Neural cell (in vitro differentiated cells): ENCODE data around the gene GTPBP1. TPM values are rescaled to one million over a fixed set of nuclear protein-coding genes. Genes with fewer than 3 reads are reported as not detected.
A peak's percentile ranks its signal among the peaks of the same experiment; 100 is the strongest.

Experiments
- H2AFZ ChIP-seq: fragments of 200-600, 300-800 bp; sonication (generic), shearing (Covaris generic); 2 replicates; pipeline ENCODE4 v1.6.0; 2014; ENCODE audit warnings: low read depth, mild to moderate bottlenecking, antibody characterized with exemption, low read length, moderate library complexity
- H3F3A ChIP-seq: fragments of 200-600 bp; shearing (Covaris generic); 2 replicates; pipeline ENCODE4 v1.6.1; 2016; ENCODE audit warnings: mild to moderate bottlenecking, moderate library complexity, mixed read lengths, antibody characterized with exemption, low read length; ENCODE audit not compliant: insufficient read depth, poor library complexity, severe bottlenecking
- H3K27ac ChIP-seq: fragments of 200-600, 300-800 bp; sonication (generic), shearing (Covaris generic); 2 replicates; pipeline ENCODE4 v1.5.1; 2014; ENCODE audit warnings: mild to moderate bottlenecking, low read length, moderate library complexity
- H3K27me3 ChIP-seq: fragments of 300-800, 200-600 bp; sonication (generic), shearing (Covaris generic); 2 replicates; pipeline ENCODE4 v1.6.0; 2014; ENCODE audit warnings: mild to moderate bottlenecking, low read depth, low read length, moderate library complexity; ENCODE audit not compliant: insufficient read depth
- H3K36me3 ChIP-seq: fragments of 300-800, 200-600 bp; sonication (generic), shearing (Covaris generic); 2 replicates; pipeline ENCODE4 v1.5.1; 2014; ENCODE audit warnings: mild to moderate bottlenecking, antibody characterized with exemption, low read length, moderate library complexity; ENCODE audit not compliant: insufficient read depth
- H3K4me2 ChIP-seq: fragments of 300-800, 200-600 bp; sonication (generic), shearing (Covaris generic); 2 replicates; pipeline ENCODE4 v1.6.0; 2014; ENCODE audit warnings: mild to moderate bottlenecking, low read length
- H3K4me3 ChIP-seq: fragments of 300-800, 200-600 bp; sonication (generic), shearing (Covaris generic); 2 replicates; pipeline ENCODE4 v1.5.1; 2014; ENCODE audit warnings: mild to moderate bottlenecking, low read length, moderate library complexity
- H3K79me2 ChIP-seq: fragments of 200-600 bp; shearing (Covaris generic); replicated peaks from 2 replicates; pipeline ENCODE4 v1.6.0; 2014; ENCODE audit warnings: mild to moderate bottlenecking, low read length, moderate library complexity; ENCODE audit not compliant: insufficient read depth
- H3K9ac ChIP-seq: fragments of 300-800, 200-600 bp; sonication (generic), shearing (Covaris generic); 2 replicates; pipeline ENCODE4 v1.6.1; 2016; ENCODE audit warnings: mild to moderate bottlenecking, low read length, mixed read lengths
- H3K9me2 ChIP-seq: fragments of 200-600 bp; shearing (Covaris generic); 2 replicates; pipeline ENCODE4 v1.6.1; 2016; ENCODE audit warnings: mild to moderate bottlenecking, low read length, mixed read lengths; ENCODE audit not compliant: insufficient read depth
- H3K9me3 ChIP-seq: fragments of 200-600, 300-800 bp; sonication (generic), shearing (Covaris generic); 2 replicates; pipeline ENCODE4 v1.6.1; 2016; ENCODE audit warnings: mild to moderate bottlenecking, mixed run types, low read length, moderate library complexity, mixed read lengths
- H4K20me1 ChIP-seq: fragments of 200-600 bp; shearing (Covaris generic); 2 replicates; pipeline ENCODE4 v1.6.1; 2016; ENCODE audit warnings: mild to moderate bottlenecking, mixed run types; ENCODE audit not compliant: insufficient read depth
- EP300 ChIP-seq: fragments of 450-650 bp; conservative IDR thresholded peaks from 2 replicates; pipeline ENCODE4 v1.6.1; 2014; ENCODE audit warnings: antibody characterized with exemption, mild to moderate bottlenecking, moderate library complexity; ENCODE audit not compliant: poor library complexity, severe bottlenecking
- EZH2 ChIP-seq: fragments of 200-600, 300-800 bp; shearing (Covaris generic), sonication (generic); IDR thresholded peaks from 2 replicates; pipeline ENCODE4 v1.6.1; 2014; ENCODE audit warnings: antibody characterized with exemption, low read length, borderline replicate concordance, mild to moderate bottlenecking; ENCODE audit not compliant: insufficient read depth, poor library complexity, severe bottlenecking
- MXI1 ChIP-seq: fragments of 450-650 bp; conservative IDR thresholded peaks from 2 replicates; pipeline ENCODE4 v1.6.1; 2014; ENCODE audit warnings: antibody characterized with exemption, mild to moderate bottlenecking; ENCODE audit not compliant: poor library complexity, severe bottlenecking
- POLR2AphosphoS5 ChIP-seq: IDR thresholded peaks from 2 replicates; pipeline ENCODE4 v1.6.1; 2012
- RAD21 ChIP-seq: fragments of 450-650 bp; conservative IDR thresholded peaks from 2 replicates; pipeline ENCODE4 v1.6.1; 2014; ENCODE audit warnings: antibody characterized with exemption, mild to moderate bottlenecking, moderate library complexity
- SMC3 ChIP-seq: fragments of 450-650 bp; conservative IDR thresholded peaks from 2 replicates; pipeline ENCODE4 v1.6.1; 2014; ENCODE audit warnings: antibody characterized with exemption, mild to moderate bottlenecking, moderate library complexity; ENCODE audit not compliant: poor library complexity
- TAF1 ChIP-seq: IDR thresholded peaks from 2 replicates; pipeline ENCODE4 v1.6.1; 2012; ENCODE audit warnings: low read depth
- polyA plus RNA-seq: library from polyadenylated mRNA; depleted of rRNA; stranded (reverse); fragments of >200 nt; gene quantifications from 2 replicates; pipeline ENCODE4 v1.2.3, GENCODE V29; 2014
- TF ChIP-seq, protein P1 (sequence below): fragments of 450-650 bp; IDR thresholded peaks from 2 replicates; pipeline ENCODE4 v1.5.1; 2014; ENCODE audit warnings: antibody characterized with exemption, mild to moderate bottlenecking, moderate library complexity; ENCODE audit not compliant: poor library complexity, severe bottlenecking
- TF ChIP-seq, protein P2 (sequence below): IDR thresholded peaks from 2 replicates; pipeline ENCODE4 v1.6.1; 2012; ENCODE audit warnings: borderline replicate concordance

Gene GTPBP1
- polyA plus RNA-seq, 1 donor from 2014 or later: 31.9 TPM

DNA sequence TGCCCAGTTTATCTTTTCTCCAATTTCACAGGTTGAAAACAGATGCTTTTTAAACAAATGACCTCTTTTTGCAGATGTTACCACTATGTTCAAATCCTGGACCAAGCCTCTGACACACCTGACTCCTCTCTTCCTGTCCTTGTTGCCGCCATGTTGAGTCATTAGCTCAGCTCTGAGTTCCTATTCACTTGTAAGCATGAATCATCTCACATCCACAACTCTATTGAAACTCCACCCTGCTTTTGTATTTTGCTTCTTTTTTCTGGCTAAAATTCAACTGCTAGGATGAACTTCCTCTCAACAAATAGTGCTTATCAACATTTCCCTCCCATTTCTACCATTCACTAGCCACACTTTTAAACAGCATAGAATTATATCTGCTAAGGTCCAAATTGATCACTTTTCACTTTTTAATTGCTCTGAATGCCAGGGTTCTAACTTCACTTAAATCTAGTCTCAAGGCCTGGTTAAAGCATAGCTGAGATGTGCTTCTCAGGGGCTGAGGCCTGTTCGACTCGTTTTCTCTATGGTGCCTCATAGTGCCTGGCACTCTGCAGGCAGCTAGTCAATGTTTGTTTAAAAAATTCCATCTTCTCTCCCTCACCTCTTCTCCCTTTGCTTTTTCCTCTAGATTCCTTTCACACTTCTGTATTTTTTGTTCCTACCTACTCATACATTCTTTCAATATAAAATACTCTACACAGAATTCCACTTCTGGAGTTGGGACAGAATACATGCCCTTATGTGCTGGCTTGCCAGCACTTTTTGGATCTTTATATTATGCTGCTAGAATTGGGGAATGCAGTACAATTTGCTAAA is 8.9 kb upstream of the GTPBP1 start:
- H3K79me2 ChIP-seq: peaks cover 70% of the 10 kb centered on the region

DNA sequence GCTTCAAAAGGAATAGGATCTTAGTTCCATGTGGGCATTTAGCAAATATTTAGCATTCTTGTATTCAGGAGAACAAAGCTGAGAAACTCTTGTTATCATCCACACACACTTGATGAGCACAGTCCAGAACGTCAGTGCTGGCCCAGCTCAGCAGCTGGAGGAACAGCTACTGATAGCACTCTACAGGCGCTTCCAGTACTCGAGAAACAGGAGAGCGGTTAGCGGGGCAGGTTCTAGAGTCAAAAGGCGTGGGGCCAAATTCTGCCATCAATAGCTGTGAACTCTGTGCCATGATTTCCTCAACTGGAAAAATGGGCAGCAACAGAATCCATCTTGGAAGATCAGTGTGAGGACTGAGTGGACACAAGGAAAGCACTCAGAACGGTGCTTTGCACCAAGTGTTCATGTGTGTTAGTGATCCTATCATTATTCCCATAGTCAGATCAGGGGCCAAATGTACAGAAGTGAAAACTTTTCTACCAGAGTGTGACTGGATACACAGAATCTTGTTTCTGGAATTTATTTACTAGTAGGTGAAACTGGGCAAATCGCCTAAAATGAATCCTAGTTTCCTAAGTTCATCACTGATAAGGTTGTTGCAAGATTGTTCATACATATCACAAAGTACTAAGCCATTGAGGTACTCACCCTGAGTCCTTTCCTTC is 8.2 kb upstream of the GTPBP1 start:
- no peak overlapping the region for H2AFZ ChIP-seq
- H3K4me3 ChIP-seq: peak overlapping the region; percentile 94
- H3K9me2 ChIP-seq: no peaks in the 10 kb centered on the region
- H3K27me3 ChIP-seq: no peaks in the 10 kb centered on the region
- H4K20me1 ChIP-seq: no peaks in the 10 kb centered on the region
- H3F3A ChIP-seq: no peaks in the 10 kb centered on the region
- peaks cover 70% of the 10 kb centered on the region for H3K79me2 ChIP-seq
- peak overlapping the region; percentile 98 for H3K4me2 ChIP-seq
- no peaks in the 10 kb centered on the region for H3K9me3 ChIP-seq
- H3K27ac ChIP-seq: no peak overlapping the region
- H3K36me3 ChIP-seq: no peaks in the 10 kb centered on the region
- H3K9ac ChIP-seq: no peak overlapping the region
- TF ChIP-seq EP300: no peak
- TF ChIP-seq, protein P1, sequence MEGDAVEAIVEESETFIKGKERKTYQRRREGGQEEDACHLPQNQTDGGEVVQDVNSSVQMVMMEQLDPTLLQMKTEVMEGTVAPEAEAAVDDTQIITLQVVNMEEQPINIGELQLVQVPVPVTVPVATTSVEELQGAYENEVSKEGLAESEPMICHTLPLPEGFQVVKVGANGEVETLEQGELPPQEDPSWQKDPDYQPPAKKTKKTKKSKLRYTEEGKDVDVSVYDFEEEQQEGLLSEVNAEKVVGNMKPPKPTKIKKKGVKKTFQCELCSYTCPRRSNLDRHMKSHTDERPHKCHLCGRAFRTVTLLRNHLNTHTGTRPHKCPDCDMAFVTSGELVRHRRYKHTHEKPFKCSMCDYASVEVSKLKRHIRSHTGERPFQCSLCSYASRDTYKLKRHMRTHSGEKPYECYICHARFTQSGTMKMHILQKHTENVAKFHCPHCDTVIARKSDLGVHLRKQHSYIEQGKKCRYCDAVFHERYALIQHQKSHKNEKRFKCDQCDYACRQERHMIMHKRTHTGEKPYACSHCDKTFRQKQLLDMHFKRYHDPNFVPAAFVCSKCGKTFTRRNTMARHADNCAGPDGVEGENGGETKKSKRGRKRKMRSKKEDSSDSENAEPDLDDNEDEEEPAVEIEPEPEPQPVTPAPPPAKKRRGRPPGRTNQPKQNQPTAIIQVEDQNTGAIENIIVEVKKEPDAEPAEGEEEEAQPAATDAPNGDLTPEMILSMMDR: no peak
- no peak for TF ChIP-seq EZH2
- TF ChIP-seq RAD21: no peak
- no peak for TF ChIP-seq POLR2AphosphoS5
- TF ChIP-seq SMC3: no peak
- no peak for TF ChIP-seq MXI1

More for the DNA sequence above, 8.9 kb upstream of the GTPBP1 start:
- Histone ChIP-seq H3K9me2 (no peaks in the 10 kb centered on the region), H2AFZ (no peak overlapping the region), H3K4me2 (peak overlapping the region; percentile 98), H3K9ac (no peak overlapping the region), H3K4me3 (peak overlapping the region; percentile 94), H3K9me3 (no peaks in the 10 kb centered on the region), H3F3A (no peaks in the 10 kb centered on the region), H4K20me1 (no peaks in the 10 kb centered on the region), H3K27me3 (no peaks in the 10 kb centered on the region), H3K27ac (no peak overlapping the region), H3K36me3 (no peaks in the 10 kb centered on the region)
- TF ChIP-seq EZH2 (no peak), RAD21 (no peak), SMC3 (no peak), POLR2AphosphoS5 (no peak), TAF1 (no peak), MXI1 (no peak), EP300 (no peak)
- TF ChIP-seq, protein P2, sequence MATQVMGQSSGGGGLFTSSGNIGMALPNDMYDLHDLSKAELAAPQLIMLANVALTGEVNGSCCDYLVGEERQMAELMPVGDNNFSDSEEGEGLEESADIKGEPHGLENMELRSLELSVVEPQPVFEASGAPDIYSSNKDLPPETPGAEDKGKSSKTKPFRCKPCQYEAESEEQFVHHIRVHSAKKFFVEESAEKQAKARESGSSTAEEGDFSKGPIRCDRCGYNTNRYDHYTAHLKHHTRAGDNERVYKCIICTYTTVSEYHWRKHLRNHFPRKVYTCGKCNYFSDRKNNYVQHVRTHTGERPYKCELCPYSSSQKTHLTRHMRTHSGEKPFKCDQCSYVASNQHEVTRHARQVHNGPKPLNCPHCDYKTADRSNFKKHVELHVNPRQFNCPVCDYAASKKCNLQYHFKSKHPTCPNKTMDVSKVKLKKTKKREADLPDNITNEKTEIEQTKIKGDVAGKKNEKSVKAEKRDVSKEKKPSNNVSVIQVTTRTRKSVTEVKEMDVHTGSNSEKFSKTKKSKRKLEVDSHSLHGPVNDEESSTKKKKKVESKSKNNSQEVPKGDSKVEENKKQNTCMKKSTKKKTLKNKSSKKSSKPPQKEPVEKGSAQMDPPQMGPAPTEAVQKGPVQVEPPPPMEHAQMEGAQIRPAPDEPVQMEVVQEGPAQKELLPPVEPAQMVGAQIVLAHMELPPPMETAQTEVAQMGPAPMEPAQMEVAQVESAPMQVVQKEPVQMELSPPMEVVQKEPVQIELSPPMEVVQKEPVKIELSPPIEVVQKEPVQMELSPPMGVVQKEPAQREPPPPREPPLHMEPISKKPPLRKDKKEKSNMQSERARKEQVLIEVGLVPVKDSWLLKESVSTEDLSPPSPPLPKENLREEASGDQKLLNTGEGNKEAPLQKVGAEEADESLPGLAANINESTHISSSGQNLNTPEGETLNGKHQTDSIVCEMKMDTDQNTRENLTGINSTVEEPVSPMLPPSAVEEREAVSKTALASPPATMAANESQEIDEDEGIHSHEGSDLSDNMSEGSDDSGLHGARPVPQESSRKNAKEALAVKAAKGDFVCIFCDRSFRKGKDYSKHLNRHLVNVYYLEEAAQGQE: no peak
- TF ChIP-seq, protein P1: no peak
